Endothelial cell (in vitro differentiated cells): ENCODE measurements around the gene SPART. TPM values are rescaled to one million over a fixed set of nuclear protein-coding genes. Genes with fewer than 3 reads are reported as not detected.

ENCODE experiments used
- DNase-seq: peaks from one replicate; pipeline ENCODE4 v3.0.0; 2021; ENCODE audit warnings: low spot score
- H3K27ac Mint-ChIP-seq: one replicate; pipeline ENCODE4 v1.8.0; 2021; ENCODE audit warnings: mixed read lengths, inconsistent platforms; ENCODE audit not compliant: unreplicated experiment
- H3K27me3 Mint-ChIP-seq: one replicate; pipeline ENCODE4 v1.8.0; 2021; ENCODE audit warnings: mild to moderate bottlenecking, moderate library complexity, mixed read lengths, inconsistent platforms; ENCODE audit not compliant: unreplicated experiment
- H3K36me3 Mint-ChIP-seq: one replicate; pipeline ENCODE4 v1.8.0; 2021; ENCODE audit warnings: mild to moderate bottlenecking, low read depth, mixed read lengths, inconsistent platforms; ENCODE audit not compliant: unreplicated experiment
- H3K4me1 Mint-ChIP-seq: one replicate; pipeline ENCODE4 v1.8.0; 2021; ENCODE audit warnings: mild to moderate bottlenecking, mixed read lengths, inconsistent platforms; ENCODE audit not compliant: unreplicated experiment
- H3K4me3 Mint-ChIP-seq: one replicate; pipeline ENCODE4 v1.8.0; 2021; ENCODE audit warnings: mild to moderate bottlenecking, mixed read lengths, inconsistent platforms; ENCODE audit not compliant: unreplicated experiment
- H3K9me3 Mint-ChIP-seq: one replicate; pipeline ENCODE4 v1.8.0; 2021; ENCODE audit warnings: mixed read lengths, inconsistent platforms; ENCODE audit not compliant: unreplicated experiment
- CTCF ChIP-seq: fragments of 200-600 bp; sonication (generic); IDR thresholded peaks from one replicate; pipeline ENCODE4 v1.5.0; 2021; ENCODE audit warnings: antibody characterized with exemption; ENCODE audit not compliant: unreplicated experiment
- total RNA-seq: library from RNA; stranded (reverse); fragmentation: NEBNext Ultra II Directional; extraction: Animal tissue kit (Norgen Biotek cat#: 25700); gene quantifications from one replicate; pipeline ENCODE4 v1.2.1, GENCODE V29; 2021; ENCODE audit not compliant: unreplicated experiment

The SPART gene
- total RNA-seq, 1 donor from 2014 or later = 32.6 TPM

- Mint-ChIP-seq H3K4me1 (no peaks in the 10 kb centered on the region), H3K27ac (no peak overlapping the region), H3K36me3 (no peaks in the 10 kb centered on the region), H3K9me3 (no peaks in the 10 kb centered on the region), H3K27me3 (no peaks in the 10 kb centered on the region), H3K4me3 (no peak overlapping the region)
- no peak for TF ChIP-seq CTCF
- DNase-seq = no peak
Measured at GRCh38 chr13:36360903-36361302, 14.7 kb upstream of the SPART start.

- TF ChIP-seq CTCF = no peak
- H3K27ac Mint-ChIP-seq = no peak overlapping the region
- H3K27me3 Mint-ChIP-seq = no peaks in the 10 kb centered on the region
- H3K4me3 Mint-ChIP-seq = no peak overlapping the region
- H3K36me3 Mint-ChIP-seq = no peaks in the 10 kb centered on the region
- no peak for DNase-seq
- no peaks in the 10 kb centered on the region for H3K9me3 Mint-ChIP-seq
- H3K4me1 Mint-ChIP-seq = no peaks in the 10 kb centered on the region
Measured at GRCh38 chr13:36359301-36359950, 13.2 kb upstream of the SPART start.

- TF ChIP-seq CTCF = no peak
- no peak overlapping the region for H3K27ac Mint-ChIP-seq
- H3K27me3 Mint-ChIP-seq = no peaks in the 10 kb centered on the region
- no peaks in the 10 kb centered on the region for H3K36me3 Mint-ChIP-seq
- H3K4me3 Mint-ChIP-seq = no peak overlapping the region
- no peak for DNase-seq
- H3K9me3 Mint-ChIP-seq = no peaks in the 10 kb centered on the region
- H3K4me1 Mint-ChIP-seq = no peaks in the 10 kb centered on the region
Measured at GRCh38 chr13:36358175-36358718, 12.1 kb upstream of the SPART start.

- Mint-ChIP-seq H3K27ac (no peak overlapping the region), H3K4me3 (no peak overlapping the region), H3K9me3 (no peaks in the 10 kb centered on the region), H3K4me1 (no peaks in the 10 kb centered on the region), H3K36me3 (no peaks in the 10 kb centered on the region), H3K27me3 (no peaks in the 10 kb centered on the region)
- no peak for TF ChIP-seq CTCF
- no peak for DNase-seq
Measured at GRCh38 chr13:36357692-36358091, 11.5 kb upstream of the SPART start.

GRCh38 chr13:36357231-36357630 lies 11.0 kb upstream of the SPART start:
- no peak overlapping the region for H3K27ac Mint-ChIP-seq
- no peaks in the 10 kb centered on the region for H3K4me1 Mint-ChIP-seq
- H3K9me3 Mint-ChIP-seq = no peaks in the 10 kb centered on the region
- H3K4me3 Mint-ChIP-seq = no peak overlapping the region
- H3K36me3 Mint-ChIP-seq = no peaks in the 10 kb centered on the region
- no peak for DNase-seq
- no peaks in the 10 kb centered on the region for H3K27me3 Mint-ChIP-seq
- TF ChIP-seq CTCF = no peak
